ENCODE data around the gene LRRC36. TPM values are rescaled to one million over a fixed set of nuclear protein-coding genes. Genes with fewer than 3 reads are reported as not detected.

The LRRC36 gene
- total RNA-seq, 1 experiment from 2014 or later: 0.13 TPM

DNA sequence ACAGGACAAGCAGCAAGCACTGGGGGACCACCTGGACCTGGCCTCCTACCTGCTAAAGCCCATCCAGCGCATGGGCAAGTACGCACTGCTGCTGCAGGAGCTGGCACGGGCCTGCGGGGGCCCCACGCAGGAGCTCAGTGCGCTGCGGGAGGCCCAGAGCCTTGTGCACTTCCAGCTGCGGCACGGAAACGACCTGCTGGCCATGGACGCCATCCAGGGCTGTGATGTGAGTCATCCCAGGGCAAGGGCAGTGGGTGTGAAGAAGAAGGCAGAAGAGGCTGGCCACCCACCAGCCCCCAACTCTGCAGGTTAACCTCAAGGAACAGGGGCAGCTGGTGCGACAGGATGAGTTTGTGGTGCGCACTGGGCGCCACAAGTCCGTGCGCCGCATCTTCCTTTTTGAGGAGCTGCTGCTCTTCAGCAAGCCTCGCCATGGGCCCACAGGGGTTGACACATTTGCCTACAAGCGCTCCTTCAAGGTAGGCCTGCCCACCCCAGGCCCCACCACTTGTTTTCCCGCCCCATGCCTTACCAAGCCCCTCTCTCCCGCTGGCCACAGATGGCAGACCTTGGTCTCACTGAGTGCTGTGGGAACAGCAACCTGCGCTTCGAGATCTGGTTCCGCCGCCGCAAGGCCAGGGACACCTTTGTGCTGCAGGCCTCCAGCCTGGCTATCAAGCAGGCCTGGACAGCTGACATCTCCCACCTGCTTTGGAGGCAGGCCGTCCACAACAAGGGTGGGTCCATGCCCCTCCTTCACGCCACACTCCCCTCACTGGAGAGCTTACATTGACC, 40.0 kb upstream of the LRRC36 start (continued):
- TF ChIP-seq, protein P1, sequence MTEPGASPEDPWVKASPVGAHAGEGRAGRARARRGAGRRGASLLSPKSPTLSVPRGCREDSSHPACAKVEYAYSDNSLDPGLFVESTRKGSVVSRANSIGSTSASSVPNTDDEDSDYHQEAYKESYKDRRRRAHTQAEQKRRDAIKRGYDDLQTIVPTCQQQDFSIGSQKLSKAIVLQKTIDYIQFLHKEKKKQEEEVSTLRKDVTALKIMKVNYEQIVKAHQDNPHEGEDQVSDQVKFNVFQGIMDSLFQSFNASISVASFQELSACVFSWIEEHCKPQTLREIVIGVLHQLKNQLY (CRISPR knock-in tag; IDR thresholded peaks at IDR 0.05): no peak
- TF ChIP-seq, protein P2, sequence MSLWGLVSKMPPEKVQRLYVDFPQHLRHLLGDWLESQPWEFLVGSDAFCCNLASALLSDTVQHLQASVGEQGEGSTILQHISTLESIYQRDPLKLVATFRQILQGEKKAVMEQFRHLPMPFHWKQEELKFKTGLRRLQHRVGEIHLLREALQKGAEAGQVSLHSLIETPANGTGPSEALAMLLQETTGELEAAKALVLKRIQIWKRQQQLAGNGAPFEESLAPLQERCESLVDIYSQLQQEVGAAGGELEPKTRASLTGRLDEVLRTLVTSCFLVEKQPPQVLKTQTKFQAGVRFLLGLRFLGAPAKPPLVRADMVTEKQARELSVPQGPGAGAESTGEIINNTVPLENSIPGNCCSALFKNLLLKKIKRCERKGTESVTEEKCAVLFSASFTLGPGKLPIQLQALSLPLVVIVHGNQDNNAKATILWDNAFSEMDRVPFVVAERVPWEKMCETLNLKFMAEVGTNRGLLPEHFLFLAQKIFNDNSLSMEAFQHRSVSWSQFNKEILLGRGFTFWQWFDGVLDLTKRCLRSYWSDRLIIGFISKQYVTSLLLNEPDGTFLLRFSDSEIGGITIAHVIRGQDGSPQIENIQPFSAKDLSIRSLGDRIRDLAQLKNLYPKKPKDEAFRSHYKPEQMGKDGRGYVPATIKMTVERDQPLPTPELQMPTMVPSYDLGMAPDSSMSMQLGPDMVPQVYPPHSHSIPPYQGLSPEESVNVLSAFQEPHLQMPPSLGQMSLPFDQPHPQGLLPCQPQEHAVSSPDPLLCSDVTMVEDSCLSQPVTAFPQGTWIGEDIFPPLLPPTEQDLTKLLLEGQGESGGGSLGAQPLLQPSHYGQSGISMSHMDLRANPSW (CRISPR knock-in tag; conservative IDR thresholded peaks at IDR 0.05; ENCODE audit: low read depth): no peak
- TF ChIP-seq JUN (CRISPR knock-in tag; IDR thresholded peaks at IDR 0.05): no peak

DNA sequence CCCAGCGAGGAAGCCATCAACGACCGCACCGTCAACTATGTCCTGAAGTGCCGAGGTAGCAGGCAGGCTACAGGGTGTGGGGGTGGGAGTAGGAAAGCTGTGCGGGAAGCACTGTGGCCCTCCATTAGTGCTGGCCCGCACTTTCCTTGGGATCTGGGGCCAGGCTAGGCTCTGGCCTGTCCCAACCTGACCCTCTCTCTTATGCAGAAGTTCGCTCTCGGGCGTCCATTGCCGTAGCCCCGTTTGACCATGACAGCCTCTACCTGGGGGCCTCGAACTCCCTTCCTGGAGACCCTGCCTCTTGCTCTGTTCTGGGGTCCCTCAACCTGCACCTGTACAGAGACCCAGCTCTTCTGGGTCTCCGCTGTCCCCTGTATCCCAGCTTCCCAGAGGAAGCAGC, 38.7 kb upstream of the LRRC36 start:
- no peak for DNase-seq (ENCODE audit: low spot score)
- no peak for ATAC-seq
- ChIA-PET POLR2A (no interaction called here), CTCF (interaction anchor here (0.7 to 1.8 kb wide), 4 partner anchors 10 to 112 kb away, joined by 3 to 6 read pairs (median 4); partner anchors contain the start of gene LRRC36)
- Mint-ChIP-seq H3K4me3 (no peak overlapping the region), H3K4me1 (no peaks in the 10 kb centered on the region), H3K27ac (no peak overlapping the region), H3K27me3 (ENCODE audit: low read depth) (0 out of 2 replicates have a peak, but pooled peaks cover 1% of the 10 kb centered on the region), H3K36me3 (no peaks in the 10 kb centered on the region), H3K9me3 (no peaks in the 10 kb centered on the region)
- TF ChIP-seq HMGA2 (CRISPR knock-in tag; IDR thresholded peaks at IDR 0.05) (no peak), MXD4 (CRISPR knock-in tag; IDR thresholded peaks at IDR 0.05; ENCODE audit: borderline replicate concordance) (no peak), ZNF416 (CRISPR knock-in tag; IDR thresholded peaks at IDR 0.05) (no peak)

DNA sequence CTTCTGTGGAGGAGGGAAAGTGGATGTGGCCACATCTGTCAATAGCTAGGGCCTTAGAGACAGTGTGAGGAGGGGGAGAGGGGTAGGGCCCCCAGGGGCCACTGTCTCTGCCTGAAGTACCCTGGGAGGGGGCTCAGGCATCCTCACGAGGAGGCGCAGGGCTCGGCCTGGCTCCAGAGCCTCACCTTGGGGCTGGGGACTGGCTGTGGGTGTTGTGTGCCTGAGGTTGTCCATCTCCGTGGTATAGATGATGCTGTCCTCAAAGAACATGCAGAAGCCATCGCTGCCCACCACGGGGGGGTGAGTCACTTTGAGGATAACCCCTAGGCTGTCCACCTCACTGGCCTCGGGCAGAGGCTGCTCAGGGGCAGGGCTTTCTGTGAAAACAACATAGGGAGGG, 35.2 kb upstream of the LRRC36 start:
- Mint-ChIP-seq H3K36me3 (no peaks in the 10 kb centered on the region), H3K9me3 (no peaks in the 10 kb centered on the region), H3K27me3 (ENCODE audit: low read depth) (peaks cover 36% of the 10 kb centered on the region), H3K27ac (no peak overlapping the region), H3K4me3 (no peak overlapping the region), H3K4me1 (no peaks in the 10 kb centered on the region)
- DNase-seq (ENCODE audit: low spot score) (no peak), ATAC-seq (no peak)
- ChIA-PET CTCF (interaction anchor here (1.0 kb wide), 1 partner anchor 102 kb away, joined by 5 read pairs; the partner anchor contains the start of gene TPPP3), POLR2A (no interaction called here)
- TF ChIP-seq, protein P3, sequence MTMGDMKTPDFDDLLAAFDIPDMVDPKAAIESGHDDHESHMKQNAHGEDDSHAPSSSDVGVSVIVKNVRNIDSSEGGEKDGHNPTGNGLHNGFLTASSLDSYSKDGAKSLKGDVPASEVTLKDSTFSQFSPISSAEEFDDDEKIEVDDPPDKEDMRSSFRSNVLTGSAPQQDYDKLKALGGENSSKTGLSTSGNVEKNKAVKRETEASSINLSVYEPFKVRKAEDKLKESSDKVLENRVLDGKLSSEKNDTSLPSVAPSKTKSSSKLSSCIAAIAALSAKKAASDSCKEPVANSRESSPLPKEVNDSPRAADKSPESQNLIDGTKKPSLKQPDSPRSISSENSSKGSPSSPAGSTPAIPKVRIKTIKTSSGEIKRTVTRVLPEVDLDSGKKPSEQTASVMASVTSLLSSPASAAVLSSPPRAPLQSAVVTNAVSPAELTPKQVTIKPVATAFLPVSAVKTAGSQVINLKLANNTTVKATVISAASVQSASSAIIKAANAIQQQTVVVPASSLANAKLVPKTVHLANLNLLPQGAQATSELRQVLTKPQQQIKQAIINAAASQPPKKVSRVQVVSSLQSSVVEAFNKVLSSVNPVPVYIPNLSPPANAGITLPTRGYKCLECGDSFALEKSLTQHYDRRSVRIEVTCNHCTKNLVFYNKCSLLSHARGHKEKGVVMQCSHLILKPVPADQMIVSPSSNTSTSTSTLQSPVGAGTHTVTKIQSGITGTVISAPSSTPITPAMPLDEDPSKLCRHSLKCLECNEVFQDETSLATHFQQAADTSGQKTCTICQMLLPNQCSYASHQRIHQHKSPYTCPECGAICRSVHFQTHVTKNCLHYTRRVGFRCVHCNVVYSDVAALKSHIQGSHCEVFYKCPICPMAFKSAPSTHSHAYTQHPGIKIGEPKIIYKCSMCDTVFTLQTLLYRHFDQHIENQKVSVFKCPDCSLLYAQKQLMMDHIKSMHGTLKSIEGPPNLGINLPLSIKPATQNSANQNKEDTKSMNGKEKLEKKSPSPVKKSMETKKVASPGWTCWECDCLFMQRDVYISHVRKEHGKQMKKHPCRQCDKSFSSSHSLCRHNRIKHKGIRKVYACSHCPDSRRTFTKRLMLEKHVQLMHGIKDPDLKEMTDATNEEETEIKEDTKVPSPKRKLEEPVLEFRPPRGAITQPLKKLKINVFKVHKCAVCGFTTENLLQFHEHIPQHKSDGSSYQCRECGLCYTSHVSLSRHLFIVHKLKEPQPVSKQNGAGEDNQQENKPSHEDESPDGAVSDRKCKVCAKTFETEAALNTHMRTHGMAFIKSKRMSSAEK (CRISPR knock-in tag; IDR thresholded peaks at IDR 0.05; ENCODE audit: borderline replicate concordance): no peak
- TF ChIP-seq, protein P4, sequence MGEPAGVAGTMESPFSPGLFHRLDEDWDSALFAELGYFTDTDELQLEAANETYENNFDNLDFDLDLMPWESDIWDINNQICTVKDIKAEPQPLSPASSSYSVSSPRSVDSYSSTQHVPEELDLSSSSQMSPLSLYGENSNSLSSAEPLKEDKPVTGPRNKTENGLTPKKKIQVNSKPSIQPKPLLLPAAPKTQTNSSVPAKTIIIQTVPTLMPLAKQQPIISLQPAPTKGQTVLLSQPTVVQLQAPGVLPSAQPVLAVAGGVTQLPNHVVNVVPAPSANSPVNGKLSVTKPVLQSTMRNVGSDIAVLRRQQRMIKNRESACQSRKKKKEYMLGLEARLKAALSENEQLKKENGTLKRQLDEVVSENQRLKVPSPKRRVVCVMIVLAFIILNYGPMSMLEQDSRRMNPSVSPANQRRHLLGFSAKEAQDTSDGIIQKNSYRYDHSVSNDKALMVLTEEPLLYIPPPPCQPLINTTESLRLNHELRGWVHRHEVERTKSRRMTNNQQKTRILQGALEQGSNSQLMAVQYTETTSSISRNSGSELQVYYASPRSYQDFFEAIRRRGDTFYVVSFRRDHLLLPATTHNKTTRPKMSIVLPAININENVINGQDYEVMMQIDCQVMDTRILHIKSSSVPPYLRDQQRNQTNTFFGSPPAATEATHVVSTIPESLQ (CRISPR knock-in tag; IDR thresholded peaks at IDR 0.05): no peak
- TF ChIP-seq, protein P5, sequence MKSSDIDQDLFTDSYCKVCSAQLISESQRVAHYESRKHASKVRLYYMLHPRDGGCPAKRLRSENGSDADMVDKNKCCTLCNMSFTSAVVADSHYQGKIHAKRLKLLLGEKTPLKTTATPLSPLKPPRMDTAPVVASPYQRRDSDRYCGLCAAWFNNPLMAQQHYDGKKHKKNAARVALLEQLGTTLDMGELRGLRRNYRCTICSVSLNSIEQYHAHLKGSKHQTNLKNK (CRISPR knock-in tag; IDR thresholded peaks at IDR 0.05): no peak
- TF ChIP-seq JUN (CRISPR knock-in tag; IDR thresholded peaks at IDR 0.05) (no peak), ZNF396 (CRISPR knock-in tag; IDR thresholded peaks at IDR 0.05; ENCODE audit: borderline replicate concordance) (no peak), NFE2L1 (CRISPR knock-in tag; IDR thresholded peaks at IDR 0.05) (no peak), CBFB (CRISPR knock-in tag; IDR thresholded peaks at IDR 0.05; ENCODE audit: low read depth) (no peak), TEAD4 (CRISPR knock-in tag; IDR thresholded peaks at IDR 0.05) (no peak), NR3C1 (CRISPR knock-in tag; conservative IDR thresholded peaks at IDR 0.05; ENCODE audit: low read depth) (no peak)
- TF ChIP-seq, protein P6, sequence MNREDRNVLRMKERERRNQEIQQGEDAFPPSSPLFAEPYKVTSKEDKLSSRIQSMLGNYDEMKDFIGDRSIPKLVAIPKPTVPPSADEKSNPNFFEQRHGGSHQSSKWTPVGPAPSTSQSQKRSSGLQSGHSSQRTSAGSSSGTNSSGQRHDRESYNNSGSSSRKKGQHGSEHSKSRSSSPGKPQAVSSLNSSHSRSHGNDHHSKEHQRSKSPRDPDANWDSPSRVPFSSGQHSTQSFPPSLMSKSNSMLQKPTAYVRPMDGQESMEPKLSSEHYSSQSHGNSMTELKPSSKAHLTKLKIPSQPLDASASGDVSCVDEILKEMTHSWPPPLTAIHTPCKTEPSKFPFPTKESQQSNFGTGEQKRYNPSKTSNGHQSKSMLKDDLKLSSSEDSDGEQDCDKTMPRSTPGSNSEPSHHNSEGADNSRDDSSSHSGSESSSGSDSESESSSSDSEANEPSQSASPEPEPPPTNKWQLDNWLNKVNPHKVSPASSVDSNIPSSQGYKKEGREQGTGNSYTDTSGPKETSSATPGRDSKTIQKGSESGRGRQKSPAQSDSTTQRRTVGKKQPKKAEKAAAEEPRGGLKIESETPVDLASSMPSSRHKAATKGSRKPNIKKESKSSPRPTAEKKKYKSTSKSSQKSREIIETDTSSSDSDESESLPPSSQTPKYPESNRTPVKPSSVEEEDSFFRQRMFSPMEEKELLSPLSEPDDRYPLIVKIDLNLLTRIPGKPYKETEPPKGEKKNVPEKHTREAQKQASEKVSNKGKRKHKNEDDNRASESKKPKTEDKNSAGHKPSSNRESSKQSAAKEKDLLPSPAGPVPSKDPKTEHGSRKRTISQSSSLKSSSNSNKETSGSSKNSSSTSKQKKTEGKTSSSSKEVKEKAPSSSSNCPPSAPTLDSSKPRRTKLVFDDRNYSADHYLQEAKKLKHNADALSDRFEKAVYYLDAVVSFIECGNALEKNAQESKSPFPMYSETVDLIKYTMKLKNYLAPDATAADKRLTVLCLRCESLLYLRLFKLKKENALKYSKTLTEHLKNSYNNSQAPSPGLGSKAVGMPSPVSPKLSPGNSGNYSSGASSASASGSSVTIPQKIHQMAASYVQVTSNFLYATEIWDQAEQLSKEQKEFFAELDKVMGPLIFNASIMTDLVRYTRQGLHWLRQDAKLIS (CRISPR knock-in tag; IDR thresholded peaks at IDR 0.05; ENCODE audit: borderline replicate concordance): no peak
- TF ChIP-seq, protein P7, sequence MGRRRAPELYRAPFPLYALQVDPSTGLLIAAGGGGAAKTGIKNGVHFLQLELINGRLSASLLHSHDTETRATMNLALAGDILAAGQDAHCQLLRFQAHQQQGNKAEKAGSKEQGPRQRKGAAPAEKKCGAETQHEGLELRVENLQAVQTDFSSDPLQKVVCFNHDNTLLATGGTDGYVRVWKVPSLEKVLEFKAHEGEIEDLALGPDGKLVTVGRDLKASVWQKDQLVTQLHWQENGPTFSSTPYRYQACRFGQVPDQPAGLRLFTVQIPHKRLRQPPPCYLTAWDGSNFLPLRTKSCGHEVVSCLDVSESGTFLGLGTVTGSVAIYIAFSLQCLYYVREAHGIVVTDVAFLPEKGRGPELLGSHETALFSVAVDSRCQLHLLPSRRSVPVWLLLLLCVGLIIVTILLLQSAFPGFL (CRISPR knock-in tag; IDR thresholded peaks at IDR 0.05; ENCODE audit: borderline replicate concordance): no peak

All from WTC11 (cell line).